GM18502 (cell line): ENCODE measurements around the gene CLSTN1.
"Not testable (repeated sequence)": the region's sequence is repeated elsewhere in the genome, so short reads cannot be mapped to it uniquely, and the experiment has no call there.

Experiments used
- ATAC-seq: cut with Tn5 transposase; IDR thresholded peaks from one replicate; pipeline ENCODE4 v1.9.1; 2021; ENCODE audit warnings: mild to moderate bottlenecking; ENCODE audit not compliant: unreplicated experiment, poor library complexity

The CLSTN1 gene

DNA sequence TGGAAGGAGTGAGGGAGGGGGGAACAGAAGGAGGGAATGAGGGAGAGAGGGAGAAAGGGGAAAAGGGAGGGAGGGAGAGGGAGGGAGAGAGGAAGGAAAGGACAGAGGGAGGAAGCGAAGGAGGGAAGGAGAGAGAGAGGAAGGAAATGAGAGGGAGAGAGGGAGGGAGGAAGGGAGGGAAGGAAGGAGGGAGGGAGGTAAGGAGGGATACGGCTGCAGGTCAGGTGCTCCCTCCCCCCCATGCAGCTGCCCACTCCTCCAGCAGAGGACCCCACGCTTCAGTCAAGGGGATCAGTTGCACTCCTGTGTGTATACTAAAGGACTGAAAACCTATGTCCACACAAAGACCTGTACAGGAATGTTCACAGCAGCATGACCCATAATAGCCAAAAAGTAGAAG is 54.8 kb downstream of the CLSTN1 start:
- no peak for ATAC-seq

DNA sequence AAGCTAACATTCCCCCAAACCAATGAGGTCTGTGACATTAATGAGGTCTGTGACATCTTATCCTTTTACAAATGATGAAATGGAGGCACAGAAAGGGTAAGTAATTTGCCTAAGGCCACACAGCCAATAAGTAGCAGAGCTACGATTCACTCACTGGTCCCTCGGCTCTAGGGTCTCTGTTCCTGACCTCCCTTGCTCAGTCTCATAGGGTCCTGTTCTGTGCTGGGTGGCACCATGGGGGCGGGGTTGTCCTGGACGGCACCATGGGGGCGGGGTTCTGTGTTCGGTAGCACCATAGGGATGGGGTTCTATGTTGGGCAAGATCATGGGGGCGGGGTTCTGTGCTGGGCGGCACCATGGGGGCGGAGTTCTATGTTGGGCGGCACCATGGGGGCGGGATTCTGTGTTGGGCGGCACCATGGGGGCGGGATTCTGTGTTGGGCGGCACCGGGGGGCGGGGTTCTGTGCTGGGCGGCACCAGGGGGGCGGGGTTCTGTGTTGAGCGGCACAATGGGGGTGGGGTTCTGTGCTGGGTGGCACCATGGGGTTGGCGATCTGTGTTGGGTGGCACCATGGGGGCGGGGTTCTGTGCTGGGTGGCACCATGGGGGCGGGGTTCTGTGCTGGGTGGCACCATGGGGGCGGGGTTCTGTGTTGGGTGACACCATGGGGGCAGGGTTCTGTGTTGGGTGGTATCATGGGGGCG is 55.6 kb downstream of the CLSTN1 start:
- ATAC-seq: no peak

DNA sequence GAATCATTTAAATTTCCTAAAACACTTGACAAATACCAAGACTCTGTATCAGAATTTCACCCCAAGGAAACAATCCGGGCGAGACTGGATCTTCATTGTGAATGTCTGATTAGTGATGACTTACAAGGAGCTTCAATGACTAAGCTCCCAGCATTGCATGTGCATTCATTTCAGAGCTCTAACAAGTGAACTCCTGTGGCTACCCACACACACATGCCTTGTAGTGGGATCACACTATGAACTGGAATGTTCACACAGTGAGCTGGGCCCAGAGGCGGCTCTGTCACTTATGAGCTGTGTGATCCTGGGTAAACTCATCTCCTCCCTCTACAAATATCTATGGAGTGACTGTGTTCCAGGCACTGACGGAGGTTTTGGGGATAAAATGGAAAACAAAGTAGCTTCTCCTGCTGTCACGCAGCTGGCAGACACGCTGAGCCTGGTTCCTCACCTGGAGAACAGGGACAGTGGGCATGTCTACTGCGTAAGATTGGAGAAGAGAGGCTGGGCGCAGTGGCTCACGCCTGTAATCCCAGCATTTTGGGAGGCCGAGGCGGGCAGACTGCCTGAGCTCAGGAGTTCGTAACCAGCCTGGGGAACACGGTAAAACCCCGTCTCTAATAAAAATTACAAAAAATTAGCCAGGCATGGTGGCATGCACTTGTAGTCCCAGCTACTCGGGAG is 56.9 kb downstream of the CLSTN1 start:
- no peak for ATAC-seq

DNA sequence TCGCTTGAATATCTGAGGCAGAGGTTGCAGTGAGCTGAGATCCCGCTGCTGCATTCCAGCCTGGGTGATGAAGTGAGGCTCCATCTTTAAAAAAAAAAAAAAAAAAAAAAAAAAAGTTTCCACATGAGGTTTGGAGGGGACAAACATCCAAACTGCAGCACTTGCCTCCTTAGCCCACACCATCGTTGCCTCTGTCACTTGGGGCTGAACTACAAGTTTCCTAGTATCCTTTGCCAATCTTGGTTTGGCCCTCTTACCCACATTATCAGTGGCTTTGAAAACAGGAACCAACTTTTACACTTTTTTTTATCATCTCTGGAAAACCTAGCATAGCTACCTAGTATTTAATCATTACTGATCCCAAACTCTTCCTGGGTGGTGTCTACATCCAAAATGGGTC is 59.2 kb downstream of the CLSTN1 start:
- no peak for ATAC-seq

DNA sequence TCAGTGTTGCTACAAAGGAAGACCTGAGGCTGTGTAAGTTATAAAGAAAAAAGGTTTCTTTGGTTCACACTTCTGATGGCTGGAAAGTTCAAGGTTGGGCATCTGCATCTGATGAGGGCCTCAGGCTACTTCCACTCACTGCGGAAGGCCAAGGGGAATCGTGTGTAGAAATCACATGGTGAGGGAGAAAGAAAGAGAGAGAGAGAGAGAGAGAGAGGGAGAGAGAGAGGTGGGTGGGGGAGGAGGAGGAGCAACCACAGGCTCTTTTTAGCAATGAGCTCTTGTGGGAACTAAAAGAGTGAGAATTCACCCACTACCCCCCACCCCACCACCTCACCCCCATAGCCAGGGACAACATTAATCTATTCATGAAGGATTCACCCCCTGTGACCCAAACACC is 59.9 kb downstream of the CLSTN1 start:
- ATAC-seq: no peak

DNA sequence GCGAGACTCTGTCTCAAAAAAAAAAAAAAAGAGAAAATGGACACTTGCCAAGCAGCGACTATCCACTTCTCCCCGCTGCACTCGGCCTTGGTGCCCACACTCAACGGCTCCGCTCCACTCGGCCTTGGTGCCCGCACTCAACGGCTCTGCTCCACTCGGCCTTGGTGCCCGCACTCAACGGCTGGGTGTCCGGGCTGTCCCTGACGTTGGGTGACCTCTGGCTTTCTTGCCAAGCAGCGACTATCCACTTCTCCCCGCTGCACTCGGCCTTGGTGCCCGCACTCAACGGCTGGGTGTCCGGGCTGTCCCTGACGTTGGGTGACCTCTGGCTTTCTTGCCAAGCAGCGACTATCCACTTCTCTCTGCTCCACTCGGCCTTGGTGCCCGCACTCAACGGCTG is 61.3 kb downstream of the CLSTN1 start:
- not testable (repeated sequence) for ATAC-seq

DNA sequence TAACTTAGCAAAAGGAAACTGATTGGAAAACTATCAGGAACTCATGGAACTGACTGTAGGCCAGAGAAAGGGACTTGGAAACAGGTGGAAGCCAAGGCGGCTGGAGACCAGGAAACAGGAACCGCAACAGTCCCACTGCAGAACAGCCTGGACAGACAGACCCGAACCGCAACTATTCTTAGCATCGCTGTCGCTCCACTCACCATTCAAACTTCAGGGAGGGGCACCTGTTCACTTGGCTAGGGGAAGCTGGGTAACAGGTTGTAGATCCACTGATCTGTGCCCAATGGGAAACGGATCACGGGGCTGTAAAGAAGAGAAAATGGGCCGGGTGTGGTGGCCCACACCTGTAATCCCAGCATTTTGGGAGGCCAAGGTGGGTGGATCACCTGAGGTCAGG is 61.9 kb downstream of the CLSTN1 start:
- ATAC-seq: no peak

DNA sequence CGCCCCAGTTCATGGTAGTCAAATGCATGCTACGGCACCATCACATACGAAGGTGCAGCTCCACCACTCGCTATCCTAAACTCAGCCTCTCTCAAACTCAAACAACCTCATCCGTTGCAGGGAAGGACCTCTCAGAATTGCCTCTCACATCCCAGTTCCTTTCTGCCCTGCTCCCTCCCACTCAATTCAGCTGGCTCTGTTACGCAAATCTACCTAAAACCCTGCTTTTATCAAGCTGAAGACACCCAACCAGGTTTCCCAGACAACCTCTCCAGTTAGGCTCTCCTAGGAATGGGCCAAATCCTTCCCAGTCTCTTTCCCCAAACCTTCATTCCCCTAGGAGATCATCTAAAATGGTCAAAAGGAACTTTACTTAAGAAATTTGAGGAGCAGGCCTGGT is 62.9 kb downstream of the CLSTN1 start:
- no peak for ATAC-seq

DNA sequence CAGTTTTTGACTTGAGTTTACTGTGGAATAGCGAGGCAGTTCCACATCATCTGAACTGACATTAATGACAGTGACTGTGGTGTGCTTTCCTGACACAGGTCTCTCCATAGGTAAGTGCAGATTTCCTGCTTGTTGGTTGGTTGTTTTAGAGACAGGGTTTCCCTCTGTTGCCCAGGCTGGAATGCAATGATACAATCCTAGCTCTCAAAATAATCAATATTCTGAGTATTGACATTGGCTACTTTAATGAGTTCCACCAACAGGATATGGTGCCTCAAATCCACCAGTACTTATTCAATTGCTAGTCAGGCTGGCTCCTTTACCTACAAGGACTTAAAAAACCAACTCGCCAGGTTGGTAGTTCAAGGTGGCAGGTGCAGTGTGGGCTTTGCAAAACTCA is 63.8 kb downstream of the CLSTN1 start:
- no peak for ATAC-seq

DNA sequence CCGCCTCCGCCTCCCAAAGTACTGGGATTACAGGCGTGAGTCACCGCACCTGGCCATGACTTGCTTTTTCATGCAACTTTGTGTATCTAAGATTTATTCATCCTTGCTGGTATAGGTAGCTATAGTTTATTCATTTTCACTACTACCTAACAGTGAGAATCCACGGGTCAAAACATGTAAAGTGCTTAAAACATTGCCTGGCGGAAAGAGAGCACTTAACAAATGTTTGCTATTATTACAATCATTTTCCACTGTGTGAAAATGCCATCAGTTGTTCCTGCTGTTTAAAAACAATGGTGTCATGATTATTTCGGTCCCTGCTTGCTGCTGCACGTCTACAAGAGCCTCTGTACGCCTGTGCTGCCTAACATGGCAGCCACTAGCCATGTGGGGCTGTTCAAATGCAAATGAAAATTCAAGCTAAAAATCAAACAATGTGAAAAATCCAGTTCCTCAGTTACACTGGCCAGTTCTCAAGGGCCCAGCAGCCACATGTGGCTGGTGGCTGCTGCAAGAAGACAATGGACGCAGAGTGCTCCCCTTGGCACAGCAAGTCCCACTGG is 65.1 kb downstream of the CLSTN1 start:
- ATAC-seq: no peak

DNA sequence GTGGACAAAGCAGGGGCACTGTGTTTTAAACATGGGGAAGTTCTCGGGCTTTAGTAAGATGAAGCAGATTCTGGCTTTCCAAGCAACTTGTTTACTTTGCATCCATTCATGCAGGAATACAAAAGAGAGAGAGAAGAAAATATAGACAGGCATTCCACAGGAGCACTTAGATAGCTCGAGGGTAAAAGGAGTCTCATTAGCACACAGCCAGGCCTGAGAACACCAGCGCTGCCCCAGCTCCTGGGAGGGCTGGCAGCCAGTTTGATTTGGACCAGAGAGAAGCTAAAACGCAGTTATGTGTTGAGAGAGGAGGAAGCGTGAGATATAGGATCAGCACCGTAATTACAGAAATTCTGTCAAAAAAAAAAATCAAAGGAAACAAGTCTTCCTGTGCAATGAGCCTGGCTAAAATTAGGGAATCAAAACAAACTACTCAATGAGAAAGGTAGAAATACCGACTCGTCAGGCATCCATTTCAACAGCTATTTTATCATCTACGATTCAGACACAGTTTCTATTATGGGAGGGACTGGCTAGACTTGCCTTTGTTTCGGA is 68.2 kb downstream of the CLSTN1 start:
- ATAC-seq: no peak

DNA sequence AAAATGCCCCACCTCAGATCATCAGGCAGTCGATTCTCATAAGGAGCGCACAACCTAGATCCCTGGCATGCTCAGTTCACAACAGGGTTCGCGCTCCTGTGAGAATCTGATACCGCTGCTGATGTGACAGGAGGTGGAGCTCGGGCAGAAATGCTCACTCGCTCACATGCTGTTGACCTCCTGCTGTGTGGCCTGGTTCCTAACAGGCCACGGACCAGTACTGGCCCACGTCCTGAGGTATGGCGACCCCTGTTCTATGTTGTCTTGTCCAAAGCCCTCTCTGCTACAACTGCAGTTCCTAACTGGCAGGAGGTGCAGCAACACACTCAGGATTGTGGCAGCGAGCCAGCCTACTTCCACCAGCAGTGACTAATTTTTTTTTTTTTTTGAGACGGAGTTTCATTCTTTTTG is 70.6 kb downstream of the CLSTN1 start:
- ATAC-seq: no peak

DNA sequence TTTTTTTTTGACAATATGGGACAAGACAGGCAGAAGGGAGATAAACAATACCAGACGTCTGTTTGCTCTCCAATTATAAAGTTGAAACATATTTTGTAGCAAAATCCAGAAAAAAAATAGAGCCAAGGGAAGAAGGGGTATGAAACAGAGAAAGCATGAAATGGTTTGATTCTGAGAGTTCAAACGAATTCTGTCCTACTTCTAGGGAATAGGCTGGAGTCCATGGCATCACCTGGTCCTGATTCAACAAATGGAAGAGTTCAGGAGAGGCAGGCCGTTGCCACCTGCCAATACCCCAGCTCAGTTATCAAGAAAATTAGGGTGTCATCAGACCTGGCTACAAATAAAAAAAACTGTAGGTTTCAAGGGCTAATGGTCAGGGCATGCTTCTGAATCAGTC is 71.8 kb downstream of the CLSTN1 start:
- ATAC-seq: no peak

DNA sequence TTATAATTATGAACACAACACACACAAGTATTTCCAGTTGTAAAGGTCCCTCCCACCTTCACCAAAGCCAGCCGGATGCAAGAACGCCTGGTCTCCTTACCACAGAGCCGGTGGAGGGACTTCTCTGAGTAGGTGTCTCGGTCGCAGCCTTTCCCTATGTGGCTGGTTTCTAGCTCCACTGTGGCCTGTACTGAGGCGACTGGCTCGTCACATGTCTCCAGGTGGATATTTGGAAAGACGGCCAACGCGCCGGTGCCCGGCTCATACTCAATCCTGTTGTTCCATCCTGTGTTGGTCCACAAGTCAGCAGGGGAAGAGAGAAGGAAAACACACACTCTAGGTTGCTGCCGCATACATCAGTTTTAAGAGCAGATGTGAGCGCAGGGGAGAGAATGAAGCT is 74.4 kb downstream of the CLSTN1 start:
- no peak for ATAC-seq

DNA sequence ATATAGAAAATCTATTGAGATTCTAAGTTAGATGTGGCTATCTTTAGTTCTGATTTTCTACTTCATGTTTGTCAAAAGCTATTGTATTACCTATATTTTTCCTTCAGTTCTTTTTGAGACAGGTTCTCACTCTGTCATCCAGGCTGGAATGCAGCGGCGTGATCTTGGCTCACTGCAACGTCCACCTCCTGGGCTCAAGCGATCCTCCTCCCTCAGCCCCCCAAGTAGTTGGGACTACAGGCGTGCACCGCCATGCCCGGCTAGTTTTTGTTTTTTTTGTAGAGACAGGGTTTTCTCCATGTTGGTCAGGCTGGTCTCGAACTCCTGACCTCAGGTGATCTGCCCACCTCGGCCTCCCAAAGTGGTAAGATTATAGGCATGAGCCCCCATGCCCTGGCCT is 75.4 kb downstream of the CLSTN1 start:
- ATAC-seq: not testable (repeated sequence)

DNA sequence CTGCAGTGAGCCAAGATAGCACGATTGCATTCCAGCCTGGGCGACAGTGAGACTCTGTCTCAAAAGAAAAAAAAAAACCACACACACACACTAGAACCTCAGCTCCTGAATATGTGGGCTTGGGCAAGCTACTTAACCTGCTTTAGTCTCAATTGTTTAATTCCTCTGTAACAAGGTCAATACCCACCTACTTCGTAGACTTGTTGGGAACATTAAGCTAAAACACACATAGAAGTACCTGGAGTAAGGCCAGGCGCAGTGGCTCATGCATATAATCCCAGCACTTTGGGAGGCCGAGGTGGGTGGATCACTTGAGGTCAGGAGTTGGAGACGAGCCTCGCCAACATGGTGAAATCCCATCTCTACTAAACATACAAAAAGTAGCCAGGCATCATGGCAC is 77.1 kb downstream of the CLSTN1 start:
- ATAC-seq: no peak

DNA sequence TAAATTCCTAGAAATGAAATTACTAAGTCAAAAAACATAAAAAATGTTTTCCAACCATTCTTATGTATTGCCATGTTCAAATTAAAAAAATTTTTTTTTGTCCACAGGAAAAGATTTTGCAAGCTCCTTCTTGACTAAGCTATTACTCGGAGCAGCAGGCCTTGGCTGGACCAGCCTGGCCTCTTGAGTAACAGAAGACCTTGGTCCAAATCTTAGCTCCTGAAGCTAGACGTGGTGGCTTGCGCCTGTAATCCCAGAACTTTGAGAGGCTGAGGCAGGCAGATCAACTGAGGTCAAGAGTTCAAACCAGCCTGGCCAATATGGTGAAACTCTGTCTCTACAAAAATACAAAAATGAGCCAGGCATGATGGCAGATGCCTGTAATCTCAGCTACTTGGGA is 77.6 kb downstream of the CLSTN1 start:
- no peak for ATAC-seq

DNA sequence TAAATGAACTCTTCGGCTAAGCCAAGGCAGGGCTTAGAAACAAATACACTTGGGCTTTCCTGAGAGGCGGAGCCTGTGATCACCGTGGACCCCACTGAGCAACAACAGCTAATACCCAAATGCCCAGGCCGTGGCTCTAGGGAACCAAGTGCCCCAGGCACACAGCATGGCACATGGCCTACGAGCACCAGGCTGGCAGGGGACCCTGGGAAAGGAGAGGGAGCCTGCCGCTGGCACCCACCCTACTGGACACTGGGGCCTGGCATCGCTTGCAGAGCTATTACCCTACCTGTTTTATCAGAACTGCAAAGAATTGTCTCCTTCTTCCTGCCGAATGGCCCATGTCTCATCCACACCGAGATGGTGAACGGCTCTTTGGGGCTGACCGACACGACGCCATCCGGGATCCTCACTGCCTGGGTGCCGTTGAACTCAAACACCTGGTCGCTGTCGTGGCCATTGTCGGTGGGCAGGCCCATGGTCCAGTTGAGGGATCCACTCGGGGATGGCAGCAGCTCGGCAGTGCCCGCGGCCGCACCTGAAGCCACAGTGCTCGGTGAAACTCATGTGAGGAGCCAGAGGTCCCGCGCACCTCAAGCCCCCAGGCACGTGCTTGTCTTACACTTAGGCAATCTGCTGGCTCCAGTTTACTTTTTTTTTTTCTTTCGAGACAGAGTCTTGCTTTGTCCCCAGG is 79.5 kb downstream of the CLSTN1 start:
- no peak for ATAC-seq

DNA sequence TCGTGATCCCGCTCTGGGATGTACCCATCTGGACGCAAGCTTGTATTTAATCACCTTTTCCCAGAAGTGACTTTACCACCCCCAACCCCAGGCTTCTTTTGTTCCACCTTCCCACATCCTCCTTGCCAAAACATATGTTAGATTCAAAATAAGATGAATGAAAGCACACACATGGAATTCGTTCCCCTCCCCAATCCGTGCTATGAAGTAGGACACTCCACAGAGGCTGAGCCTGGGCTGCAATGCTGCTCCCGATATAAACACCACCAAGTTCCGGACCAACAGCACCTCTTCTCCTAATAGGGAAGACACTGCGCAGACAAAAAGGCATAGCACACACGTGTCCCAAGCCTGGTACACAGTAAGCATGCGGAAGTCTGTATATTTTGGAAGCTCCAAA is 86.1 kb downstream of the CLSTN1 start:
- ATAC-seq: no peak

DNA sequence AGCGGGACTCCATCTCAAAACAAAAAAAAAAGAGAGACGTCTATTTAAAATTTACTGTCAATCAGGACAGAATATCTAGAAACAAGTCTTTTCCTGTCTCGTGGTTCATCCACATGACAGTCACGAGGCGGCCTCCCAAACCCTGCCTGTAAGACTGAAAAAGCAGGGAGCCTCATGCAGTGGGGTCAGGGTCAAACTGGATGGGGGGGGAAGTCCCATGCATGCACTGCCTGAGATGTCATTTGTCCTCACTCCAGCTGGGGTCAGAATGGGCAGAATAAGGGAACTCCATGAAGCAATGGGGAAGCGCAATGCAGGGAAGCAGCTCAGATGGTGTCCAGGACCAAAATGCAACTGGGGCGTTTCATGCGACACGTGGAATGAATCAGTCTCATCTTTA is 86.7 kb downstream of the CLSTN1 start:
- ATAC-seq: no peak

DNA sequence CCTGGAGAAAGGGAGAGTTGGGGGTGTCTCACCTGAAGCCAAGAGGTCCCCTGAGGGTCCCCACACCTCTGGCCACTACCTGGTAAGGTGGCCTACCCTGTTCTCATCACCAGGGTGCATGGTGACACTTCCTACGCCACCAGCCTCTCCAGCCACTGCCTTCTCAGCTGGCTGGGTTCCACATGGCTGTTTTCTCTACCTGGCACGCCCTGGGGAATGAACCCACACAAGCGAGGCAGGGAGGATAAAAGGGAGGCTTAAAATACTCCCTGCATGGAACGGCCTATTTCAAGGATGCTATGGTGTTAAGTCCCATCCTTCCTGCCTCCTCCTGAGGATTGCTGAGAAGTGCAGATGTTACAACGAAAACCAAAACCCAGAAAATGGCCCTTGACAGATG is 87.5 kb downstream of the CLSTN1 start:
- ATAC-seq: no peak
